Esophagus muscularis mucosa (tissue), 4 donors: ENCODE results near the gene MED13L.

Experiments
- EP300 ChIP-seq: sonication (generic); formaldehyde crosslinking; IDR thresholded peaks from one replicate; pipeline ENCODE4 v1.6.1; 2017; ENCODE audit warnings: antibody characterized with exemption
- POLR2A ChIP-seq: fragments of 450-650 bp; IDR thresholded peaks from one replicate; pipeline ENCODE4 v1.6.1; 2017; ENCODE audit warnings: antibody characterized with exemption, moderate library complexity, mild to moderate bottlenecking, low read depth
- POLR2AphosphoS5 ChIP-seq, 2 donors: sonication (generic); formaldehyde crosslinking; IDR thresholded peaks; one replicate each; pipeline ENCODE4 v1.6.1; 2017; ENCODE audit warnings: antibody characterized with exemption in 2 of 2
- TF ChIP-seq, protein P1 (sequence below), 3 experiments: fragments of 200-600 bp in 2 of 3; fragments of 450-650 bp in 1 of 3; sonication (generic) in 2 of 3; IDR thresholded peaks; one replicate each; pipeline ENCODE4 v1.5.1; 2017 to 2019; ENCODE audit warnings: antibody characterized with exemption in 3 of 3, mild to moderate bottlenecking in 2 of 3, moderate library complexity in 1 of 3

- TF ChIP-seq EP300 (no peak), POLR2A (no peak), POLR2AphosphoS5 (IDR thresholded peaks at IDR 0.05) (no peak)
- TF ChIP-seq, protein P1, sequence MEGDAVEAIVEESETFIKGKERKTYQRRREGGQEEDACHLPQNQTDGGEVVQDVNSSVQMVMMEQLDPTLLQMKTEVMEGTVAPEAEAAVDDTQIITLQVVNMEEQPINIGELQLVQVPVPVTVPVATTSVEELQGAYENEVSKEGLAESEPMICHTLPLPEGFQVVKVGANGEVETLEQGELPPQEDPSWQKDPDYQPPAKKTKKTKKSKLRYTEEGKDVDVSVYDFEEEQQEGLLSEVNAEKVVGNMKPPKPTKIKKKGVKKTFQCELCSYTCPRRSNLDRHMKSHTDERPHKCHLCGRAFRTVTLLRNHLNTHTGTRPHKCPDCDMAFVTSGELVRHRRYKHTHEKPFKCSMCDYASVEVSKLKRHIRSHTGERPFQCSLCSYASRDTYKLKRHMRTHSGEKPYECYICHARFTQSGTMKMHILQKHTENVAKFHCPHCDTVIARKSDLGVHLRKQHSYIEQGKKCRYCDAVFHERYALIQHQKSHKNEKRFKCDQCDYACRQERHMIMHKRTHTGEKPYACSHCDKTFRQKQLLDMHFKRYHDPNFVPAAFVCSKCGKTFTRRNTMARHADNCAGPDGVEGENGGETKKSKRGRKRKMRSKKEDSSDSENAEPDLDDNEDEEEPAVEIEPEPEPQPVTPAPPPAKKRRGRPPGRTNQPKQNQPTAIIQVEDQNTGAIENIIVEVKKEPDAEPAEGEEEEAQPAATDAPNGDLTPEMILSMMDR (IDR thresholded peaks at IDR 0.05): no peak
Observed at GRCh38 chr12:116157845-116158267, 119.6 kb downstream of the MED13L start.
